Ureter (tissue), 1 donor: ENCODE measurements around the gene EHMT1. TPM values are rescaled to one million over a fixed set of nuclear protein-coding genes. Genes with fewer than 3 reads are reported as not detected.

Experiments
- DNase-seq: peaks from one replicate; pipeline ENCODE4 v3.0.0-alpha.2; 2020; ENCODE audit warnings: low spot score
- total RNA-seq: library from RNA; stranded (reverse); gene quantifications from one replicate; pipeline ENCODE4 v1.2.4, GENCODE V29; 2023
- donor health status: DM: yes; HTN: yes; CAD: no.

The EHMT1 gene
- total RNA-seq, 1 donor from 2014 or later: 126 TPM

DNA sequence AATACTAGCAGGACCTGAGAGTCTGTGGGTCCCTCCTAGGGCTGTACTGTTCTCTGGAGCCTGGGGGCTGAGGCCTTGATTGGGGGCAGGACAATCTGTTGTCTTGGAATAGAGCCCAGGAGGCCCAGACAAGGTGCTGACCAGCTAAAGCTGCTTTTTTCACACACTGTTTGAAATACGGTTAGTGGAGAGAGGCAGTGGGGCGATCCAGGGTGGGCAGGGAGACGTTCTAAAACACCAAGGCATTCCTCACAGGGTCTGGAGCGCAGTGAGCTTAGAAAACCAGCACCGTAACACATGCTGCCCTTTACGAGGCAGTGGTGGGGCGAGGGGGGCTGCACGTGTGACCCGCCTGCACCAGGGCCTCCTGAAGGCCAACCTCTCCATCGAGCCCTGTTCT, 55.1 kb downstream of the EHMT1 start:
- DNase-seq: no peak

DNA sequence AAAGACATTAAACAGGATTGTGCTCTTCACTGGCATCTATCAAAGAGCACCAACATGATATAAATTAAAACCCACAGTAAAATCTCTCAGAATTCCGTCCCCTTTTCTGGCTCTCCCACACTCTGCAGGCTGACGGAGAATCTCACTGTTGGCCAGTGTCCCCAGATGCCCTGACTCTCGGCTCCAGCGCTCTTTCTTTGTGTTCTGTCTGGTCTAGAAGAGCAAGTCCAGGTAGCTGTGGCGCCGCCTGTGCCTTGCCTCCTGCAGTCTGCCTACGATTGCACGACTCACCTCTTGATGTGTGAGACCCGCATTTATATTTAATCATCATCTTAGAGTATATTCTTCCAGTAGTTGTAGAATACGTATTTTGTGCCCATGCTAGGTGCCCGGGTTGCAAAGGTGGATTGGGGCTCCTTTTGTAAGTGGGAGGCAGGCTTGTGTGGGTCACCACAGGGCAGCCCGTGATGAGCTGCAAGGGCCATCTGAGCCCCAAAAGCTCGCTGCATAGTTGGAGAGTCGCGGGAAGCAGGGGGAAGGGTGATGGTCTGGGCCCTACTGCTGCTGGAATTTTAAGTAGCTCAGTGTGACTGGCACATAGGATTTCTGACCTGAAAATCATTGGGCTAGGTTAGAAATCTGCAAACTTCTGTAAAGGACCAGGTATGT, 55.6 kb downstream of the EHMT1 start:
- no peak for DNase-seq

GRCh38 chr9:137674976-137675320, 56.1 kb downstream of the EHMT1 start:
- no peak for DNase-seq

DNA sequence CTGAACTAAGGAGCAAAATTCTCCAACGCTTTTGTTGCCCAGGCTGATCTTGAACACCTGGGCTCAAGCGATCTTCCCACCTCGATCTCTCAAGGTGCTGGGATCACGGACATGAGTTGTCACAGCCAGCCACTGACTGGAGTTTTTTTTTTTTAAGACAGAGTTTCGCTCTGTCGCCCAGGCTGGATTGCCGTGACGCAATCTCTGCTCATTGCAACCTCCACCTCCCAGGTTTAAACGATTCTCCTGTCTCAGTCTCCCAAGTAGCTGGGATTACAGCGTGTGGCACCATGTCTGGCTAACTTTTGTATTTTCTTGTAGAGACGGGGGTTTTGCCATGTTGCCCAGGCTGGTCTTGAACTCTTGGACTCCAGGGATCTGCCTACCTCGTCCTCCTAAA, 58.2 kb downstream of the EHMT1 start:
- no peak for DNase-seq

- no peak for DNase-seq
These were observed 59.4 kb downstream of the EHMT1 start for GRCh38 chr9:137678202-137678601.

DNA sequence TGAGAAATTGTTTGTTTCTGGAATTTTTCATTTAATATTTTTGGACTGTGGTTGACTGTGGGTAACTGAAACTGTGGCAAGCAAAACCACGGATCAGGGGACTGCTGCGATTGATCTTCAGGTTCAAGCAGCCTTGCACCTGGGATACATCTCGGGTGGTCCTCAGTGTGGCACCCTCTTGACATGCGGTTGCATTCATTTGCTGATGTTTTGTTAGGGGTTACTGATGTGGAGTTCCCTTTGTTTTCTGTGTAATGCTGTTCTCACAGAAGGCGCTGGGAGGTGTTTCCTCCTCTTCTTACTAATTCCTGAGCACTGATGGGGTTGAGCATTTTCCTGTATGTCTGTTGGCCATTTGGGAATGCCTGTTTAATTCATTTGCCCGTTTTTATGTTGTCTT, 60.4 kb downstream of the EHMT1 start:
- no peak for DNase-seq

- no peak for DNase-seq
These were observed 61.0 kb downstream of the EHMT1 start for GRCh38 chr9:137679695-137680305.

GRCh38 chr9:137680444-137681358, 61.9 kb downstream of the EHMT1 start:
- no peak for DNase-seq

GRCh38 chr9:137682428-137683105, 63.8 kb downstream of the EHMT1 start:
- DNase-seq: no peak

DNA sequence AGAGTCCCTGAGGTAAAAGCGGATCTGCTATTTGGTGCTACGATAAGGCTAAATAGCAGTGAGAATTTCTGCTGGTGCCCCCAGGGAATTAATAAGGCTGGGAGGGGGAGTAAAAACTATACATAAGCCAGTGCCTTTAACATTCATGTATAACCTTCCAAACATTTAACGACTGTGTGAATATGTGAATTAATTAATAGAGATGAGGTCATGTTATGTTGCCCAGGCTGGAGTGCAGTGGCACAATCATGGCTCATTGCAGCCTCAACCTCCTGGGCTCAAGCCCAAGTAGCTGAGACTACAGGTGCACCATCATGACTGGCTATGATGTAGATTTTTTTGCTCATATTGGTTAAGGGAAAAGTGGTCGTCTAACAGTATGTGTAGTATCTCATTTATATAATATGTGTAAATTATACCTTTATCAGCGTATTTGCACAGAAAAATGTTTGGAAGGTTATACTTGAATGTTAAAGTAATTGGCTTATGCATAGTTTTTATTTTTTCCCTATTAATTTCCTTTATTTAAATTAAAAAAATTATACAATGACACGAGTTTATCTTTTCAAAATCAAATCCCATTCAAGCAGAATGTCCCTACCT, 64.6 kb downstream of the EHMT1 start:
- DNase-seq: no peak

DNA sequence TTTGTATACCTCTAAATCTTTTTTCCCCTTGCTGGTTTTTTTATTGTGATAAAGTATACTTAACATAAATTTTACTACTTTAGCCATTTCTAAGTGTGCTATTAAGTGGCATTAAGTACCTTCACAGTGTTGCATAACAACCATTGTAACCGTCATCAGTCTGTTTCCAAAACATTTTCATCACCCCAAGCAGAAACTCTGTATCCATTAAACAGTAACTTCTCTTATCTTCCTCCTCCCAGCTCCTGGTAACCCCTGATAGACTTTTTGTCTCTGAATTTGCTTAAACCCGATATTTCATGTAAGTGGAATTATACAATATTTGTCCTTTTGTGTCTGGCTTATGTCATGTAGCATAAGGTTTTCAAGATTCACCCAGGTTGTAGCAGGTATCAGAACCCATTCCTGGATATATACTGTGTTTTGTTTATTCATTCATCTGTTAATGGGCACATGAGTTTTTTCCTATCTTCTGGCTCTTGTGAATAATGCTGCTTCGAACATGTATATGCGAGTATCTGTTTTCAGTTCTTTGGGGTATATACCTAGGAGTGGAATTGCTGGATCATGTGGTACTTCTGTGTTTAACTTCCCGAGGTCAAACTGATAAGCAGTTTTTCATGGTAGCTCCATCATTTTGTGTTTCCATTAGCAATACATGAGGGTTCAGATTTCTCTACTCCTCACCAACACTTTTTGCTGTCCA, 66.4 kb downstream of the EHMT1 start:
- no peak for DNase-seq

GRCh38 chr9:137685741-137686420, 67.1 kb downstream of the EHMT1 start:
- no peak for DNase-seq

- DNase-seq: no peak
These were observed 69.5 kb downstream of the EHMT1 start for GRCh38 chr9:137688261-137688660.

- DNase-seq: no peak
These were observed 69.9 kb downstream of the EHMT1 start for GRCh38 chr9:137688725-137689124.

GRCh38 chr9:137689745-137690529, 71.1 kb downstream of the EHMT1 start:
- no peak for DNase-seq

GRCh38 chr9:137690930-137691645, 72.3 kb downstream of the EHMT1 start:
- no peak for DNase-seq

GRCh38 chr9:137691646-137692351, 73.0 kb downstream of the EHMT1 start:
- DNase-seq: no peak

GRCh38 chr9:137694236-137694959, 75.6 kb downstream of the EHMT1 start:
- DNase-seq: no peak
